NB4 (cell line): ENCODE results near the gene TBC1D28.
"Not testable (repeated sequence)": the region's sequence is repeated elsewhere in the genome, so short reads cannot be mapped to it uniquely, and the experiment has no call there.

Source experiments
- CTCF ChIP-seq: IDR thresholded peaks from one replicate; pipeline ENCODE4 v1.5.1; 2012; ENCODE audit warnings: low read depth, low read length
- MYC ChIP-seq: IDR thresholded peaks from 2 replicates; pipeline ENCODE4 v1.6.1; 2011; ENCODE audit warnings: low read depth, low read length
- POLR2A ChIP-seq: IDR thresholded peaks from 2 replicates; pipeline ENCODE4 v1.6.1; 2011; ENCODE audit warnings: mild to moderate bottlenecking; ENCODE audit not compliant: insufficient read length; ENCODE audit errors: extremely low read depth

- not testable (repeated sequence) for TF ChIP-seq CTCF, POLR2A, MYC
Observed at GRCh38 chr17:18635773-18636172, 8.4 kb downstream of the TBC1D28 start.
